Astrocyte of the hippocampus (primary cell): ENCODE data around the gene NR5A1.
A peak's percentile ranks its signal among the peaks of the same experiment; 100 is the strongest.

Experiments used
- DNase-seq: peaks from one replicate; pipeline ENCODE4 v3.0.0; 2011; ENCODE audit warnings: low read depth, low spot score

The NR5A1 gene

DNA sequence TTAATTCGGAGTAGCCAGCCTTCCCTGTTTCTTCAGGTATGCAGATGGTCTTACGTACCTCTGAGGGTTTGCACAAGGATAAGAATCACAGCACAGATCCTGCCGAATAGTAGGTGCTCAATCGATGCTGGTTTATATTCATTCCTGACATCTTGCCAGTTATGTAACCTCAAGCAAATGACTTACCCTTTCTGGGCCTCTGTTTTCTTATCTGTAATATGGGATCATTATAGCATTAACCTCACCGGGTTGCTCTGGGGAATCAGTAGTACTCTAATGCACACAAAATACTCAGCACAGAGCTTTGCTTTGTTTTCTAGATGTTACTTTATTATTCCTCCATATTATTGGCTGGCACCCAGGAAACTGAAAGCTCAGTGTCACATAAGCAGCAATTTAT is 7.7 kb upstream of the NR5A1 start:
- no peak for DNase-seq

DNA sequence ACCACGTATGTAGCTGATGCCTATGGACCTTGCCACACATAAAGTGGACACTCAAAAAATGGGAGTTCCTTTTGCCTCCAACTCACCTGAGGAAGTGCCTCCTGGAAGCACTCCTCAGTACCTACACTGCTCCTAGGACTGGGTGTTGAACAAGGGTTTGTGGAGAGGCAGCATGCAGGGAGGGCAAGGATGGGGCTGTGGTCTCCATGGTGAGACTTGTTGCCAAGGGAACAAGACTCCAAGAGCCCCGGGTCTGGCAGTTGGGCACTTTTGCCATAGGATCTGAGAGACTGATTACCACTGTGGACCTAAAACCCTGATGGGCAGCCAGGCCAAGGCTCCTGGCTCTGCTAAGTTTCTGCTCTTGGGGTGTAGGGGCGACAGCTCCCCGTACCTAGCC is 6.9 kb upstream of the NR5A1 start:
- DNase-seq: no peak

GRCh38 chr9:124513376-124513994 is 6.3 kb upstream of the NR5A1 start:
- peak; percentile 40 for DNase-seq

GRCh38 chr9:124512806-124513204 is 5.6 kb upstream of the NR5A1 start:
- DNase-seq: no peak

DNA sequence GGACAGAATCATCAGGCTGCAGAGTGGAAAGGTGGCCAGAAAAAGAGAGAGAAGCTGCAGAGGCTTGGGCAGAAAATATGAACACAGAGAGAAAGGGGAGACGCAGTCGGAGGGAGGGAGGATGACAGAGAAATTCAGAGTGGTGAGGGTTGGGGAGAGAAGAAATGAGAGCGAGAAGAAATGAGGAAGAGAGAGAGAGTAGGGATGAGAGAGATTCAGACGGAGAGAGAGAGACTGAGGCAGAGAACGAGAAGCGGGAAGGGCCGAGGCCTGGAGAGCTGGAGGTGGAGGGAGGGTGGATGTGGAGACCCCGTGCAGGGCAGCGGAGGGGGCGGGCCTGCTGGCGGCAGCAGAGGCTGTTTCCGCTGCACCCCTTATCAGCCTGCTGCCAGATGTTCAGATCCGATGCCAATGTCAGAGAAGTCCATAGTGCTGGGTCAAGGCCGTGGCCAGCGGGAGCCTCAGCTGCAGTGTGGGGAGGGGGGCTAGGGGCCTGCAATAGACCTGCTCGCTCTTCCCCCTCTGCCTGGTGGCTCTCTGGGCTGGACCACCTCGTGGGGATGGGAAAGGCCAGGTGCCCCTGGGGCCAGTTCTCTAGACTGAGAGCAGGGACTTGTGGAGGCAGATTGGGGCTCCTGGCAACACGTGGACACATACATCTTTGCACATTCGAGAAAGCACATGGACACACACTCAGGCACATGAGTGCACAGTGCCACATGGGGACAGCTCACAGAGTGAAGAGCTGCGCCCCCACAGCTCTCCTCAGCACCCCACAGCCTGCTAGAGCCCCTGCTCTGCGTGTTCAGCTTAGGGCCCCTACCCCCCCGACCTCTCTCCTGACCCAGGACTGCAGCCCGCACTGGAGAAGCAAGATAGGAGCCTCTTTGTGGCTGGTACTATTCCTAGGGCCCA is 4.9 kb upstream of the NR5A1 start:
- no peak for DNase-seq

DNA sequence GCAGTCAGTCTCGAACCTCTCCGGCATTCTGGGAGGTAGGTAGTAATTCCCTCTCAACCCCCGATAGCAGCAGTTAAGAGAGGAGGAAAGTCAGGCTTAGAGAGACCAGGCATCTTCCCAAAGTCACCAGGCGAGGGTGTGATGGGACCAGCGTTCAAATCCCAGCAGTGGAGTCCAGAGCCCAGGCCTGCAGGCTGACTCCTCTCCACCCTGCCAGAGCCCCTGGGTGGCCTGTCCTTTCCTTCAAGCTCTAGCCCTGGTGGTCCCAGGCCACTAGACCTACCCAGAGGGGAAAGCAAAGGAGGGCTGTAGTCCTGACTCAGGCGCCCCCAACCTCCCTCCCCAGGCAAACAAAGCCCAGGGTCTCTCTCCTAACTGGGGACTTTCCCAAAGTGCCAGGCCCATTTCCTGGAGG is 4.2 kb upstream of the NR5A1 start:
- DNase-seq: peak; percentile 24

GRCh38 chr9:124510650-124511425 is 3.6 kb upstream of the NR5A1 start:
- no peak for DNase-seq

DNA sequence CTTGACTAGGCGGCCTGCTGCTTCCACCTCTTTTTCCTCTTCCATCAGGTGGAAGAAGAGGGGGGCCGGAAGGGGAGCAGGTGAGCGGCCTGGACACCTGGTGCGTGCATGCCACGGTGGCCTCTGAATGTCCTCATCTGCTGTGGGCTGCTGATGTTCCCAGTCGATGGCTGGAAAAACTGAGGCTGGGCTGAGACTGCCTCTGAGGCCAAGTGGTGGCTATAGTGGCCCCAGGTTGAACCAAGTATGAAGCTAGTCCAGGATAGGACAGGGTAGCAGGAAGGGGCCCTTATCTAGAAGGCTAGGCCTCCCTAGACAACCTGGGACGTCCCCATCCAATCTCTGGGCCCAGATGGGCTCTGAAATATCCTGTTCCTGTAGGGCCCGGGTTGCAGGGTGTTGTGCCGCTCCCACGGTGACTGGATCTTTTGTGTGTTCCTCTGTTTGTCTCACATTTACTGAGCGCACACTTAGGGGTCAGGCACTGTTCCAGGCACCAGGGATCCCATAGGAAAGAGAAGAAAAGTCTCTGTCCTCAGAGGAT is 753 bp upstream of the NR5A1 start:
- no peak for DNase-seq

DNA sequence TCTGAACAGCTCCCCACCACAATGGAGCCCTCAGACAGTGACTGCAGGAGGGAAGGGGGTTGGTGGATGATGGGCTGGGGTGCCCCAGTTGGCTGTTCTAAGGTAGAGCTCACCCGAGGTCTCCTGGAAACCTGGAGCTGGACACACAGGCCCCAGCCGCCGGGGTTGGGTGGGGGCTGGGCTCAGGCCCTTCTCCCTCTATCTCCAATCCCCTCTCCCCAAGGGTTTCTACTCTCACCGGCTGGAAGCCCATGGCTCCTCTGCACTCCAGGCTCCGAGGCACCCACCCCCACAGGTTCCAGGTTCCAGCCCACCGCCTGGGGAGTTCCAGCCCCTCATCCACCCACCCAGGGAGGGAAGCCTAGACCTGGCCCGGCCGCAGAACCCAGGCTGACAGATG is 766 bp downstream of the NR5A1 start:
- no peak for DNase-seq

- DNase-seq: no peak
Measured at GRCh38 chr9:124505901-124506346, 1.3 kb downstream of the NR5A1 start.

DNA sequence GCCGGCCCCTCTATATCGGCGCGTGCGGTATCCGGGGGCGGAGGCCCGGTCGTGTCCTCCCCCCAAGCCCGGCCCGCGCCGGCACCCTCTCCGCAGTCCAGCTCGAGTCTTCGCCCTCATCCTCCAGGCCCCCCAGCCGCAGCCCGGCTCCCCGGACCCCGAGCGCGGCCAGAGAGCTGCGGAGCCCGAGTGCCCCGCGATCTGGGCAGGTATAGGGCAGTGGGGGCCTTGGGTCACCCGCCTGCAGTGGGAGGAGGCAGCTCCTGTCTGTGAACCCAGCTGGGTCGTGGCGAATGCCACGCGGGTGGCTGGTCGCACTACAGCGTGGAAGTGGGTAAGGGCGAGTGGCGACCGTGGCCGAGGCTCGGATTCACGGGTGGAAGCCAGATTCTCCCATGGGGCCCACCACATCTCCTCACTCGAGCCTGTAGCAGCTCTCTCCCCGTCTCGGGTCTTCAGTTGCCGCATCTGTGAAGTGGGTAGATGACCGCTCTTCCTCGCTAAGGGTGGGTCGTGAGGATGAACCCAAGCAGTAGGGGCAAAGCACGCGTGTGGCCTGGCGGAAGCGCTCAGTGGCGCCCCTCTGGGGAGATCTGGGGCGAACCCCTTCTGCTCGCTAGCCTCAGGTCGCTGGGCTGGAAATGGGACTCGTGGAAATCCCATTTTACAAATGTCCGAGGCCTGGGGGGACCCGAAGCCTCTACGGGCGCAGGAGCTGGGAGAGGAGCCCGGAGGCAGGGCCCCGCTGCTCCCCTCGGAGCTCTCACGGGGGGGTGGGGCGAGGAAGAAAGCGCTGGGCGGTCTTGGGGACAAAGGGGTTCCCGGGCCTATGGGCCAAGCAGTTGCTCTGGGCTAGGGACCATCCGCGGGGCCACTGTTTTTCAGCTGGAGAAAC is 1.9 kb downstream of the NR5A1 start:
- no peak for DNase-seq

DNA sequence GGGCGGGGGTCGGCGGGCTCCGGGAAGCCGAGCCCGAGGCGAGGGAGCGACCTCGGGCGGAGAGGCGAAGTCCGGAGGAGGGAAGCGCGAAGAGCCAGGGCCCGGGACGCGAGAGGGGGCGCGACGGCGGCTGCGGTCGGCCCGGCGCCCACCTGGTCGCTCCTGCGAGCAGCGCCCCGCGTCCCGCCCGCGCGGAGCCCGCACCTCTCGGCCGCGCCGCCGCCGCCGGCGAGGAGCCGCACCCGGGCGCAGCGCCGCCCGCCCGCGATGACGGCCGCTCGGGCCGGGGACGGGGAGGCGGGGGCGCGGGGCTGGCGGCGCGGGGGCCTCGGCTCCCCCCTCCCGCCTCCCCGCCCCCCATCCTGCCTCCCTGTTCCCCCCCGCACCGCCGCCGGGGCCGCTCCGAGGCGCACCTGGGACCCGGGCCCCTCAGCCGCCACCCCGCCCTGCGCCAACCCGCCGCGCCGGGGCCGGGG is 2.6 kb downstream of the NR5A1 start:
- DNase-seq: no peak

GRCh38 chr9:124503713-124504529 is 3.3 kb downstream of the NR5A1 start:
- DNase-seq: peak; percentile 21

- DNase-seq: peak; percentile 22
Measured at GRCh38 chr9:124502711-124503702, 4.2 kb downstream of the NR5A1 start.

- no peak for DNase-seq
Measured at GRCh38 chr9:124501771-124502320, 5.4 kb downstream of the NR5A1 start.

DNA sequence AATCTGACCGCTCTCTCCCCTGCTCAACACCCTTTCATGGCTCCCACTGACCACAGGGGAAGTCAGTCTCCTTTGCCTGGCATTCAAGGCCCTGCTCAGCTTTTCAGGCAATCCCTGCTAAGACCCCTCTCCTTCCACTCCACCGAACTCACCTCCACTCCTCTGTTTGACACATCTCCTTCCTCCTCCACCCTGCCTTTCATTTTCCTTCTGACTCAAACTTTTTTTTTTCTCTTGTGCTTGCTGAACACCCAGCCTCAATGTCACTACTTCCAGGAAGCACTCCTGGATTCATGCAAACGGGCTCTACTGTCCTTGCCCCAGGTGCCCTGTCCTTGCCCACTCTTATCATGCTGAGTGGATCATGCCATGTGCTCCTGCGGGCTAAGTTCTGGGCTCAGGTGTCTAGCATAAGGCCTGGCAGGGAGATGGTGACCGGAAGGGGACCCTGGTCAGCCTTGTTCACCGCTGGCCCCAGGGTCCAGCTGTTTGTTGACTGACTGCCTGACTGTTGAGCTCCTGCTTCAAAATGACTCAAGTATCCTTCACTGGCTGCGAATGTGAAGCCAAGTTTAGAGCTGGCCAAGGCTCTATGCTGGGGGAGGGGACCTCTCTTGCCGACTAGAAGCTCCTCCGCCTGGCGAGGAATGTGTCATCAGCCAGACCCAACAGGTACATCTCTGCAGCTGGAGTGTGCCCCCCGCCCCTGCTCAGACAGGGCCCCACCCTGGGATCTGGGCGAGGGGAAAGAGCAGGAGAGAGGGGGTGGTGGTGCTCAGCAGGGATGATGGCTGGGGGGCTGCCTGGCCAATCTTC is 6.2 kb downstream of the NR5A1 start:
- no peak for DNase-seq

DNA sequence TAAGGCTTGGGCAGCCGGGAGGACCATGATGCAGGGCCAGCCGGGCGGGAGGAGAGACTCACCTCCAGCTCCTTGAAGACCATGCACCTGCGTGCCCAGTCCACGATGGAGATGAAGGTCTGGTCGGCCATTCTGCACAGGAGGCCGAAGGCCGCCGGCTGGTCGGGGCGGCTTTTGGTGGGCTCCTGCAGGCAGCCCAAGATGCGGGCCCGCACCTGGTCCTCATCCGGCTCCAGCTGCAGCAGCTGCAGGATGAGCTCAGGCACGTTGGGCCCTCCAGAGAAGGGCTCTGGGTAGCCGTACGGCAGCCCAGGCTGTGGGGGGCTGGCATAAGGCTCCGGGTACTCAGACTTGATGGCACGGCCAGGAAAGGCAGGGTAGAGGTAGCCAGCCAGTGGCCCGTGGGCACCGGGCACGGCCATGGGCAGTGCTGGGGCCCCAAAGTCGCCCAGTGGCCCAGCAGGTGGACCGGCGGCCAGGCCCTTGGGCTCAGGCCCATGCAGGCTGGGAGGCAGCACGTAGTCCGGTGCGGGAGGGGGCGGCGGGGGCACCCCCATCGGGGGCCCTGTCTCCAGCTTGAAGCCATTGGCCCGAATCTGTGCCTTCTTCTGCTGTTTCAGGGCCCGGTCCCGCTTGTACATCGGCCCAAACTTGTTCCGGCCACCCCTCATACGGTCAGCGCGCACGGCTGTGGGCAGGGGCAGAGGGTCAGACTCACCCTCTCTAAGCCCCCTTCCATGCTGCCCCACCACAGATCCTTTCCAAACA is 7.0 kb downstream of the NR5A1 start:
- DNase-seq: no peak
